ELF-1 (cell line): Measurements from ENCODE around the gene BCAS1.

Experiments used
- DNase-seq: peaks from one replicate; pipeline ENCODE4 v3.0.0-alpha.2; 2016; ENCODE audit warnings: low read depth, low spot score

BCAS1 gene

GRCh38 chr20:53907968-53908751 lies 162.2 kb downstream of the BCAS1 start:
- no peak for DNase-seq

DNA sequence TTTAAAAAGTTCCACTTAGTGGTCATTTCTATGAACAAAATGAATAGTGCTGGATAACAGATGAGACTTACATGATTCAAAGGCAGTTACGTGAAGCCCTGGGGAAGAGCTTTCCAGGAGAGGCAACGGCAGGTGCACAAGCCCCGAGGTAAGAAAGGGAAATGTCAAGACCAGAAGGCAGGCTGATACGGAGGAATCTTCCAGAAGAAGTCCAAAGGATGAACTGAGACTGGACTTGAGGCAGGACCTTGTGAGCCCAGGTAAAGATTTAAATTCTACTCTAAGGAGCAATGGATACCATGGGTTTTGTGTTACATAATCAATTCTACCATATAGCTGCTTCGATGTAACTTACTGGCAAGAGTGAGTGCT lies 164.6 kb downstream of the BCAS1 start:
- no peak for DNase-seq

GRCh38 chr20:53905019-53905819 lies 165.2 kb downstream of the BCAS1 start:
- no peak for DNase-seq

- DNase-seq: no peak
Observed at GRCh38 chr20:53904261-53904660, 166.1 kb downstream of the BCAS1 start.

GRCh38 chr20:53903652-53903987 lies 166.8 kb downstream of the BCAS1 start:
- no peak for DNase-seq

GRCh38 chr20:53902968-53903651 lies 167.3 kb downstream of the BCAS1 start:
- DNase-seq: no peak

GRCh38 chr20:53901497-53902096 lies 168.8 kb downstream of the BCAS1 start:
- no peak for DNase-seq

DNA sequence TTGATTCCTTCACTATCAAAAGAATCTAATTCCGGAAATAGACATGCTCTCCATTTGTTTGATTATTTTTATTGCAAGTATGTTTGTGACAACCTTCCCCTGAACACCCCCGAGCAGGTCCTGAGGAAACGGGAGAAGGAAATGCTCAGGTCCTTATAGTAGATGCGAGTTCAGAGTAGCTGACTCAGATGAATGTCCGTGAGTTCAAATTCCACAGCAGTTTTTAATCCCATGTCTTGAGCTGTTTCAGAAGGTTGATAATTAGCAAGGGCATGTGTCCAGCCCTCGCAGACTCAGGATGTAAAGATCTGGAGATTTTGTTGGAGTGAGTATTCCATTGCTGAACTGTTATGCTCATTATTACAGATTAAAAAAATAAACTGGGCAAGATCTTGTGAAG lies 169.3 kb downstream of the BCAS1 start:
- DNase-seq: no peak

DNA sequence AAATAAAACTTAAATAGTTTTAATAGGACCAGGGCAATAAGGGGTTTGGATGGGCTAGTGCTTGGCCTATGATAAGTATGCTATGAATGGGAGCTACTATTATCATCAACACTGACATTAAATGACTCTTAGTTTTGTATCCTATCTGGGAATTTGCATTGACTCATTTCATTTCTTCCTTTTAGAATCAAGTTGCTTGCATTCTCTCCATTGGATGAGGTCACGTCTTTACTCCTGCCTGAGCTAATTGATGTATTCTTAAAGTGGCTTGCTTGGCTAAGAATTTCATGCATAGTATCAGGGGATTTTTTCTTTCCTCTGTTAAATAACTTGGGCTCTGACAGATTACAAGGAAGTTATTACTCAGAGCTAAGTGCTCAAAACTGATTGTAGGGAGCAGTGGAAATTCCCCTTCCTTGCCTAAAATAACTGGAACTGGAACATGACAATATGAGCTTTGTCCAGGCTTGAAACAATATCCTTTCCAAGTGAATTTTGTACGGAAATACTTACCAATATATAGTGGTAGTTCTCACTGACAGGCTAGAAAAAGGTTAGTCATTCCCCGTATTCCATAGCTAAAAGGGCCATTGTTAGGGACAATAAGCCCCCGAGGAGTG lies 169.9 kb downstream of the BCAS1 start:
- no peak for DNase-seq

DNA sequence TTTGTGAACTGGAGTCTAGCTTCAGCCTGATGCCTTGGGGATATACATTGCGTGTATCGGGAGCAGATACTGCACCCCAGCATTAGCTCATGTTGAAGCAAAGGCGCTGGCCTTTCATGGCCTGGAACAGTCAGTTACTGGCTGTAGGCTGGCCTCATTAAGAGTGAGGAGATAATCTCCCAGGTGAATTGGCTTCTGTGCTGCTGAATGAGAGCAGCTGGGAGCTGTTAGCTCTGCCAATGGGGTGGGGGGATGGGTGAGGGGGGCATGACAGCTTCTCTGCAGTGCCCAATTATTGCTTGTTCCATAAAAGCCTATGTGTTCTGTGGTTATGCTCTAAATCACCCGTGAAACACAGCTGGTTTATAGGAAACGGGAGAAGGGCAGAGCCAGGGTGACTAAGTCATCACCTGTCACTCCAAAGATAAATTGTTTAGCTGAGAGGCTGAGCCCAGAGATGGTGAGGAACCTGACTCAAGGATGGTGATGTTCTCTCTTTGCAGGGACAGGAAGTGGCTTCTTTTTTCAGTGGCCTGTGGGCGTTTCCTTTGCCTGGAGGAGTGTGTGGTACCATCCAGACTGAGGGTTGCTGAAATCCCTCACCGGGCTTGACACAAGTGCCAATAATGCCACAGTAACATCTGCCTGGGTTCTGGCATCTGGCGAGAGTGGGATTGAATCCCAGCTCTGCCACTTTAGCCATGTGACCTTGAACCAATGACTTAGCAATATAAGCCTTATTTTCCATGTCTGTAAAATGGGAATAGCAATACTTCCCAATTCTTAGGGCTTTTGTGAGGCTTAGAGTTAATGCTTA lies 170.8 kb downstream of the BCAS1 start:
- peak; percentile 41 for DNase-seq

- no peak for DNase-seq
Observed at GRCh38 chr20:53898556-53898931, 171.8 kb downstream of the BCAS1 start.

DNA sequence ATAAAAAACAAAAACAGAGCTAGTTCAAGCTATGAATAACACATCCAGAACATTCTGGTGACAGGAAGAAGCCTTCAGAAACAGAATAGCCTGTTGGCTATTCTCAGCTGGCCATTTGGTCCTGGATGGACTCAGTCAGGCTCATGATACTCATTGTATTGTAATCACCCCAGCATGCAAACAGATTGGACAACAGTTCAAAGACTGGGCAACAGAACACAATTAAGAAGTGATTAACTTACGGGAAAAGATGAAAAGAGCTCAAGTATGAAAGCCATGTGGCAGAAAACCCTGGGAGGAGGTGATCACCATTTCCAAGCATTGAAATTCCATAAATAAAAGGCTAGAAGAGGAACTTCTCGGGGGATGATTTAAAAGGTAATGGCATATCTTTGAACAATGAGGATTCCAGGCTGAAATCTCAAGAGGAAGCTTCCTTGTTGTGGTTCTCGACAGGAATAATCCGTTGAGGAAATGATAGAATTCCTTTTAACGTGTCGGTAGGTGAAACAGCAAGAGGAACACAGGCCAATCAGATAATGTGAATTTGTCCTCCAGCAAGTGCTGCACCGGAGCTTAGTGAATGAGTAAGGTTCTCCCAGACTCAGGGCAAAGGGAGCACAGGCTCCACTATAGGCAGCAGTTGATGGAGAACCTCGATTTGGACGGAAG lies 172.4 kb downstream of the BCAS1 start:
- DNase-seq: no peak

GRCh38 chr20:53896647-53897046 lies 173.7 kb downstream of the BCAS1 start:
- no peak for DNase-seq

- no peak for DNase-seq
Observed at GRCh38 chr20:53896041-53896440, 174.4 kb downstream of the BCAS1 start.

DNA sequence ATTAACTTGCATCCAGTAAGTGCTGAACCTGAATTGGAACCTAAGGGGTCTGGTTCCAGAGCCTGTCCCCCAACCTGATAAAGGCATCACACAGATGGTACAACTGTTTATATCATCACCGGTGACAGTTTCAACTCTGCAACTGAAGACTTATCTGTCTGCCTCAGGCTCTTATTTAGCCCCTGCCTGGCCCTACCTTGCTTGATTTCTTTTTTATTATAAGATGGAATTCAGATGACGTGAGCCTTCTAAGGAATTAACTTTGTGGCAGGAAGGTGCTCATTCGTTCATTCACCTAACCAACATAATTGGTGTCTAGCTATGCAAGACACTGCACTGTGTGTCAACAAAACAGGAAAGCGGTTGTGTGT lies 175.0 kb downstream of the BCAS1 start:
- no peak for DNase-seq

- DNase-seq: no peak
Observed at GRCh38 chr20:53894707-53895384, 175.5 kb downstream of the BCAS1 start.
